Aorta (tissue), 5 donors: ENCODE results near the gene PRPF6. TPM values are rescaled to one million over a fixed set of nuclear protein-coding genes. Genes with fewer than 3 reads are reported as not detected.

ENCODE experiments used
- ATAC-seq: fragments of 200-7000 bp; cut with Tn5 transposase; one replicate; pipeline ENCODE4 v1.9.1; 2022; ENCODE audit warnings: moderate library complexity; ENCODE audit not compliant: low FRiP score
- DNase-seq, 2 donors: peaks; one replicate each; pipeline ENCODE4 v3.0.0-alpha.2; 2020
- H3K27ac ChIP-seq, 2 donors: one replicate each; pipeline ENCODE4 v1.5.1; 2013; ENCODE audit warnings: low read length in 2 of 2, mild to moderate bottlenecking in 2 of 2, moderate library complexity in 2 of 2, control low read depth in 1 of 2, inconsistent platforms in 1 of 2, low read depth in 1 of 2
- H3K27me3 ChIP-seq, 2 donors: one replicate each; pipeline ENCODE4 v1.6.1; 2013; ENCODE audit warnings: control low read depth in 1 of 2, low read length in 1 of 2, mild to moderate bottlenecking in 1 of 2, moderate library complexity in 1 of 2; ENCODE audit not compliant: insufficient read depth in 2 of 2, control insufficient read depth in 1 of 2
- H3K36me3 ChIP-seq, 2 donors: one replicate each; pipeline ENCODE4 v1.6.1; 2013; ENCODE audit warnings: control low read depth in 1 of 2, low read length in 1 of 2, mild to moderate bottlenecking in 1 of 2; ENCODE audit not compliant: insufficient read depth in 2 of 2, control insufficient read depth in 1 of 2
- H3K4me1 ChIP-seq, 2 donors: one replicate each; pipeline ENCODE4 v1.6.1; 2013; ENCODE audit warnings: low read length in 2 of 2, control low read depth in 1 of 2, mild to moderate bottlenecking in 1 of 2, moderate library complexity in 1 of 2; ENCODE audit not compliant: insufficient read depth in 2 of 2, control insufficient read depth in 1 of 2
- H3K4me3 ChIP-seq, 2 donors: one replicate each; pipeline ENCODE4 v1.5.1; 2013; ENCODE audit warnings: low read length in 2 of 2, control low read depth in 1 of 2, mild to moderate bottlenecking in 1 of 2
- H3K9me3 ChIP-seq: one replicate; pipeline ENCODE4 v1.6.1; 2013; ENCODE audit warnings: mild to moderate bottlenecking, low read length; ENCODE audit not compliant: control insufficient read depth
- WGBS, 2 donors: extraction: QIAGEN DNeasy Blood & Tissue Kit; methylation state at CpG; one replicate each; pipeline ENCODE4 v1.1.7; 2013; 5-methylcytosine and 5-hydroxymethylcytosine counted together
- intact Hi-C, 2 donors: fragments of 100-400 bp; cut with DNase I; formaldehyde crosslinking; loops; one replicate each; pipeline versions ENCODE4 v1.14.2 to v1.15.0; 2022
- polyA plus RNA-seq, 2 donors: library from polyadenylated mRNA; stranded (reverse); fragments of 200-250 nt; gene quantifications; one replicate each; pipeline ENCODE4 v1.2.3, GENCODE V29; 2013
- total RNA-seq, 2 donors: library from RNA; stranded (reverse); fragmentation: NEBNext Ultra II Directional; extraction: Animal tissue kit (Norgen Biotek cat#: 25700); gene quantifications; one replicate each; pipeline ENCODE4 v1.2.1, GENCODE V29; 2021
- donor health status: healthy with polysubstance abuse.
- donor health status: Bipolar disorder and iron deficiency.
- donor health status: DM: no; HTN: no; CAD: no.
- donor health status: DM: no; HTN: no; CAD: no.
- donor health status: DM: yes; HTN: yes; CAD: no.

The PRPF6 gene
- total and polyA plus RNA-seq, 4 donors, result 20.9 to 59.1 (median 51.8) TPM

- Histone ChIP-seq H3K27me3 (no peaks in the 10 kb centered on the region), H3K36me3 (peaks cover 0 to 22% of the 10 kb centered on the region in 2 donors), H3K4me3 (no peak overlapping the region), H3K27ac (no peak overlapping the region), H3K9me3 (no peaks in the 10 kb centered on the region), H3K4me1 (no peaks in the 10 kb centered on the region)
- DNase-seq (no peak), ATAC-seq (no peak)
- intact Hi-C loops, result no loop called here
- 89 to 93% methylated on average over 12 of the region's 12 CpGs for WGBS, 2 donors
Observed at GRCh38 chr20:64000906-64001305, 20.0 kb downstream of the PRPF6 start.

GRCh38 chr20:64001607-64002011 is 20.7 kb downstream of the PRPF6 start:
- peaks cover 0 to 20% of the 10 kb centered on the region in 2 donors for H3K36me3 ChIP-seq
- WGBS, 2 donors, result 60 to 61% methylated on average over 11 of the region's 11 CpGs
- ATAC-seq, result no peak

GRCh38 chr20:64003960-64004725 is 23.2 kb downstream of the PRPF6 start:
- ATAC-seq (no peak), DNase-seq (no peak)
- Histone ChIP-seq H3K27ac (no peak overlapping the region), H3K9me3 (no peaks in the 10 kb centered on the region), H3K4me3 (no peak overlapping the region), H3K36me3 (peaks cover 0 to 16% of the 10 kb centered on the region in 2 donors), H3K4me1 (no peaks in the 10 kb centered on the region), H3K27me3 (no peaks in the 10 kb centered on the region)
- 71 to 72% methylated on average over 7 of the region's 7 CpGs for WGBS, 2 donors
- intact Hi-C loops, result no loop called here

More at GRCh38 chr20:64001607-64002011, 20.7 kb downstream of the PRPF6 start:
- Histone ChIP-seq H3K9me3 (no peaks in the 10 kb centered on the region), H3K27ac (no peak overlapping the region), H3K4me1 (no peaks in the 10 kb centered on the region), H3K27me3 (no peaks in the 10 kb centered on the region), H3K4me3 (no peak overlapping the region)
- DNase-seq, result no peak
- intact Hi-C loops, result no loop called here

- DNase-seq (no peak), ATAC-seq (no peak)
- 76 to 79% methylated on average over 6 of the region's 6 CpGs for WGBS, 2 donors
- H3K27ac ChIP-seq, result no peak overlapping the region
- intact Hi-C loops, result no loop called here
- no peaks in the 10 kb centered on the region for H3K4me1 ChIP-seq
- no peak overlapping the region for H3K4me3 ChIP-seq
- peaks cover 0 to 11% of the 10 kb centered on the region in 2 donors for H3K36me3 ChIP-seq
- no peaks in the 10 kb centered on the region for H3K27me3 ChIP-seq
- no peaks in the 10 kb centered on the region for H3K9me3 ChIP-seq
Observed at GRCh38 chr20:64005394-64005793, 24.5 kb downstream of the PRPF6 start.

- intact Hi-C loops, result no loop called here
- no peaks in the 10 kb centered on the region for H3K9me3 ChIP-seq
- H3K27ac ChIP-seq, result no peak overlapping the region
- no peak for ATAC-seq
- 46 to 56% methylated on average over 10 of the region's 10 CpGs for WGBS, 2 donors
- peak in 1 of 2 donors; percentile 57 for DNase-seq
- H3K4me3 ChIP-seq, result no peak overlapping the region
- H3K27me3 ChIP-seq, result no peaks in the 10 kb centered on the region
- H3K36me3 ChIP-seq, result peaks cover 0 to 13% of the 10 kb centered on the region in 2 donors
- no peaks in the 10 kb centered on the region for H3K4me1 ChIP-seq
Observed at GRCh38 chr20:64006490-64006889, 25.6 kb downstream of the PRPF6 start.

GRCh38 chr20:64006902-64007301 is 26.0 kb downstream of the PRPF6 start:
- Histone ChIP-seq H3K36me3 (peaks cover 0 to 11% of the 10 kb centered on the region in 2 donors), H3K27ac (no peak overlapping the region), H3K4me1 (no peaks in the 10 kb centered on the region), H3K27me3 (no peaks in the 10 kb centered on the region), H3K9me3 (no peaks in the 10 kb centered on the region), H3K4me3 (no peak overlapping the region)
- WGBS, 2 donors, result 87 to 89% methylated on average over 3 of the region's 3 CpGs
- ATAC-seq (no peak), DNase-seq (no peak)
- intact Hi-C loops, result no loop called here

GRCh38 chr20:64009811-64010387 is 29.0 kb downstream of the PRPF6 start:
- no peaks in the 10 kb centered on the region for H3K9me3 ChIP-seq
- no peaks in the 10 kb centered on the region for H3K4me1 ChIP-seq
- 91 to 92% methylated on average over 13 of the region's 13 CpGs for WGBS, 2 donors
- ATAC-seq (no peak), DNase-seq (no peak)
- intact Hi-C loops, result no loop called here
- H3K27ac ChIP-seq, result no peak overlapping the region
- peaks cover 10 to 11% of the 10 kb centered on the region in 2 donors for H3K36me3 ChIP-seq
- no peaks in the 10 kb centered on the region for H3K27me3 ChIP-seq
- no peak overlapping the region for H3K4me3 ChIP-seq

GRCh38 chr20:64010711-64011237 is 29.8 kb downstream of the PRPF6 start:
- no peaks in the 10 kb centered on the region for H3K9me3 ChIP-seq
- peaks cover 10% of the 10 kb centered on the region in 2 donors for H3K36me3 ChIP-seq
- DNase-seq (no peak), ATAC-seq (no peak)
- H3K4me1 ChIP-seq, result no peaks in the 10 kb centered on the region
- H3K27ac ChIP-seq, result no peak overlapping the region
- intact Hi-C loops, result no loop called here
- no peak overlapping the region for H3K4me3 ChIP-seq
- no peaks in the 10 kb centered on the region for H3K27me3 ChIP-seq
- 89 to 90% methylated on average over 8 of the region's 8 CpGs for WGBS, 2 donors

GRCh38 chr20:64011366-64011779 is 30.4 kb downstream of the PRPF6 start:
- H3K4me1 ChIP-seq, result no peaks in the 10 kb centered on the region
- H3K9me3 ChIP-seq, result no peaks in the 10 kb centered on the region
- no peak overlapping the region for H3K27ac ChIP-seq
- intact Hi-C loops, result no loop called here
- no peak for ATAC-seq
- DNase-seq, result no peak
- no peak overlapping the region for H3K4me3 ChIP-seq
- H3K36me3 ChIP-seq, result peaks cover 10% of the 10 kb centered on the region in 2 donors
- no peaks in the 10 kb centered on the region for H3K27me3 ChIP-seq
- WGBS, 2 donors, result 95 to 96% methylated on average over 16 of the region's 16 CpGs
